Upper lobe of left lung (tissue), 6 donors: ENCODE data around the gene MGAT4B. TPM values are rescaled to one million over a fixed set of nuclear protein-coding genes. Genes with fewer than 3 reads are reported as not detected.

Experiments used
- ATAC-seq, 2 donors: fragments of 200-7000 bp; cut with Tn5 transposase; one replicate each; pipeline ENCODE4 v1.9.1; 2022; ENCODE audit warnings: mild to moderate bottlenecking in 2 of 2, moderate library complexity in 2 of 2; ENCODE audit not compliant: low FRiP score in 2 of 2
- DNase-seq, 2 donors: peaks; one replicate each; pipeline ENCODE4 v3.0.0-alpha.2; 2019 to 2020
- H3K27ac ChIP-seq, 4 donors: fragments of 200-600 bp; sonication (generic); one replicate each; pipeline ENCODE4 v1.5.1; 2016 to 2019
- H3K27me3 ChIP-seq, 4 donors: fragments of 200-600 bp; sonication (generic); one replicate each; pipeline ENCODE4 v1.5.1; 2017 to 2019
- H3K36me3 ChIP-seq, 4 donors: fragments of 200-600 bp; sonication (generic); one replicate each; pipeline ENCODE4 v1.5.1; 2016 to 2019
- H3K4me1 ChIP-seq, 4 donors: fragments of 200-600 bp; sonication (generic); one replicate each; pipeline ENCODE4 v1.5.1; 2018 to 2019
- H3K4me3 ChIP-seq, 4 donors: fragments of 200-600 bp; sonication (generic); one replicate each; pipeline ENCODE4 v1.5.1; 2017 to 2019; ENCODE audit warnings: mild to moderate bottlenecking in 2 of 4, moderate library complexity in 1 of 4
- H3K9me3 ChIP-seq, 4 donors: fragments of 200-600 bp; sonication (generic); one replicate each; pipeline ENCODE4 v1.5.1; 2018 to 2019
- CTCF ChIP-seq, 6 experiments: fragments of 450-650 bp in 4 of 6; fragments of 200-600 bp in 2 of 6; sonication (generic) in 2 of 6; IDR thresholded peaks; one replicate each; pipeline ENCODE4 v1.5.1; 2016 to 2019; ENCODE audit warnings: antibody characterized with exemption in 6 of 6
- EP300 ChIP-seq, 4 donors: sonication (generic); formaldehyde crosslinking; IDR thresholded peaks; one replicate each; pipeline ENCODE4 v1.5.1; 2017; ENCODE audit warnings: antibody characterized with exemption in 4 of 4, control low read depth in 2 of 4
- POLR2A ChIP-seq, 4 donors: fragments of 450-650 bp; IDR thresholded peaks; one replicate each; pipeline ENCODE4 v1.5.1; 2016 to 2017; ENCODE audit warnings: antibody characterized with exemption in 4 of 4, mild to moderate bottlenecking in 2 of 4
- POLR2AphosphoS5 ChIP-seq, 2 donors: sonication (generic); formaldehyde crosslinking; IDR thresholded peaks; one replicate each; pipeline ENCODE4 v1.5.1; 2017; ENCODE audit warnings: antibody characterized with exemption in 2 of 2
- WGBS, 2 donors: methylation state at CpG; one replicate each; pipeline ENCODE4 v1.1.5; 2017 to 2018; 5-methylcytosine and 5-hydroxymethylcytosine counted together
- total RNA-seq, 6 donors: library from RNA; depleted of rRNA in 4 of 6; stranded (reverse); fragments of >200 nt in 4 of 6; gene quantifications; one replicate each; pipeline versions ENCODE4 v1.1.0 to v1.2.1, GENCODE V29; 2016 to 2021
- donor health status: DM: no; HTN: no; CAD: no; lungs with moderate emphysema.
- donor health status: DM: no; HTN: yes; CAD: no; lungs with severe emphysema.

MGAT4B gene
- total RNA-seq, 6 donors from 2014 or later = 107 to 266 (median 158) TPM

GRCh38 chr5:179798771-179799643 lies 7.7 kb downstream of the MGAT4B start:
- no peak for TF ChIP-seq POLR2A (IDR thresholded peaks at IDR 0.05)
- no peak for TF ChIP-seq CTCF (IDR thresholded peaks at IDR 0.05)
- no peak for TF ChIP-seq EP300 (IDR thresholded peaks at IDR 0.05)
- TF ChIP-seq POLR2AphosphoS5 (IDR thresholded peaks at IDR 0.05) = no peak
- H3K4me3 ChIP-seq = no peak overlapping the region
- ATAC-seq (no peak), DNase-seq (no peak)
- no peak overlapping the region for H3K27ac ChIP-seq
- no peaks in the 10 kb centered on the region for H3K27me3 ChIP-seq
- H3K36me3 ChIP-seq = peaks cover 22 to 46% (median 44%) of the 10 kb centered on the region in 4 donors
- no peaks in the 10 kb centered on the region for H3K9me3 ChIP-seq
- WGBS, 2 donors = 95 to 96% methylated on average over 20 to 34 of the region's 36 CpGs
- H3K4me1 ChIP-seq = peaks cover 35 to 56% (median 50%) of the 10 kb centered on the region in 4 donors

- no peaks in the 10 kb centered on the region for H3K27me3 ChIP-seq
- H3K27ac ChIP-seq = no peak overlapping the region
- no peak for TF ChIP-seq POLR2A (IDR thresholded peaks at IDR 0.05)
- TF ChIP-seq CTCF (IDR thresholded peaks at IDR 0.05) = no peak
- no peak for TF ChIP-seq EP300 (IDR thresholded peaks at IDR 0.05)
- no peak for TF ChIP-seq POLR2AphosphoS5 (IDR thresholded peaks at IDR 0.05)
- H3K4me1 ChIP-seq = peaks cover 37 to 56% (median 50%) of the 10 kb centered on the region in 4 donors
- ATAC-seq (no peak), DNase-seq (peak in 1 of 2 donors; percentile 70)
- no peaks in the 10 kb centered on the region for H3K9me3 ChIP-seq
- peaks cover 22 to 46% (median 44%) of the 10 kb centered on the region in 4 donors for H3K36me3 ChIP-seq
- 98% methylated on average over 13 to 23 of the region's 23 CpGs for WGBS, 2 donors
- no peak overlapping the region for H3K4me3 ChIP-seq
These were observed 8.4 kb downstream of the MGAT4B start for GRCh38 chr5:179798144-179798770.

GRCh38 chr5:179797741-179798140 lies 8.9 kb downstream of the MGAT4B start:
- Histone ChIP-seq H3K4me1 (peaks cover 42 to 57% (median 50%) of the 10 kb centered on the region in 4 donors), H3K27ac (no peak overlapping the region), H3K4me3 (no peak overlapping the region), H3K36me3 (peaks cover 22 to 46% (median 44%) of the 10 kb centered on the region in 4 donors), H3K9me3 (no peaks in the 10 kb centered on the region), H3K27me3 (no peaks in the 10 kb centered on the region)
- TF ChIP-seq EP300 (IDR thresholded peaks at IDR 0.05) = no peak
- no peak for TF ChIP-seq CTCF (IDR thresholded peaks at IDR 0.05)
- TF ChIP-seq POLR2AphosphoS5 (IDR thresholded peaks at IDR 0.05) = no peak
- TF ChIP-seq POLR2A (IDR thresholded peaks at IDR 0.05) = no peak
- WGBS, 2 donors = 91 to 97% methylated on average over 16 to 26 of the region's 30 CpGs
- no peak for ATAC-seq
- DNase-seq = peak in 1 of 2 donors; percentile 79

GRCh38 chr5:179796877-179797608 lies 9.6 kb downstream of the MGAT4B start:
- Histone ChIP-seq H3K9me3 (no peaks in the 10 kb centered on the region), H3K27ac (peak overlapping the region; percentile 81 to 87 (median 84)), H3K4me3 (peak overlapping the region in 3 of 4 donors; percentile 54 to 80 (median 67)), H3K36me3 (peaks cover 22 to 46% (median 44%) of the 10 kb centered on the region in 4 donors), H3K4me1 (peaks cover 48 to 57% (median 53%) of the 10 kb centered on the region in 4 donors), H3K27me3 (no peaks in the 10 kb centered on the region)
- WGBS, 2 donors = 87 to 90% methylated on average over 14 to 21 of the region's 21 CpGs
- ATAC-seq (no peak), DNase-seq (peak in 1 of 2 donors; percentile 72)
- TF ChIP-seq POLR2A (IDR thresholded peaks at IDR 0.05) = no peak
- TF ChIP-seq POLR2AphosphoS5 (IDR thresholded peaks at IDR 0.05) = no peak
- no peak for TF ChIP-seq CTCF (IDR thresholded peaks at IDR 0.05)
- no peak for TF ChIP-seq EP300 (IDR thresholded peaks at IDR 0.05)
